ENCODE data around the gene ACAP2. TPM values are rescaled to one million over a fixed set of nuclear protein-coding genes. Genes with fewer than 3 reads are reported as not detected.
"Not testable (repeated sequence)": the region's sequence is repeated elsewhere in the genome, so short reads cannot be mapped to it uniquely, and the experiment has no call there.

Gene ACAP2
- total and polyA plus RNA-seq, 2 experiments from 2014 or later: 45.6 to 104 TPM

GRCh38 chr3:195296662-195297061 lies 146.2 kb downstream of the ACAP2 start (continued):
- no peak for TF ChIP-seq NANOG (IDR thresholded peaks at IDR 0.05; ENCODE audit: borderline replicate concordance)
- TF ChIP-seq ZNF331 (CRISPR knock-in tag; IDR thresholded peaks at IDR 0.05; ENCODE audit: low read depth): no peak
- no peak for TF ChIP-seq EZH2phosphoT487 (IDR thresholded peaks at IDR 0.05; ENCODE audit: unreplicated experiment)
- TF ChIP-seq REST (IDR thresholded peaks at IDR 0.05; ENCODE audit: unreplicated experiment): no peak
- no peak for TF ChIP-seq CREB1 (CRISPR knock-in tag; IDR thresholded peaks at IDR 0.05; ENCODE audit: low read depth)
- TF ChIP-seq ETS1 (IDR thresholded peaks at IDR 0.05): no peak
- TF ChIP-seq EZH2 (IDR thresholded peaks at IDR 0.05; ENCODE audit: low read depth, unreplicated experiment): no peak
- no peak for TF ChIP-seq POLR2AphosphoS5 (IDR thresholded peaks at IDR 0.05; ENCODE audit: low read depth)
- TF ChIP-seq JUNB (IDR thresholded peaks at IDR 0.05; ENCODE audit: unreplicated experiment): no peak
- TF ChIP-seq CTCF (conservative IDR thresholded peaks at IDR 0.05; ENCODE audit: low read depth in 2 of 2): no peak

- peaks cover 1% of the 10 kb centered on the region for H3K27me3 Mint-ChIP-seq (ENCODE audit: insufficient read depth, low read depth, poor library complexity)
- Histone ChIP-seq H3F3A (replicated peaks; ENCODE audit: low read depth) (no peaks in the 10 kb centered on the region), H3K36me3 (ENCODE audit: insufficient read depth) (peaks cover 5% of the 10 kb centered on the region; the same call in 1 of the 2 replicates), H3K27ac (ENCODE audit: low read depth) (no peak overlapping the region), H4K20me1 (replicated peaks; ENCODE audit: insufficient read depth) (no peaks in the 10 kb centered on the region), H3K4me2 (no peak overlapping the region), H3K4me3 (no peak overlapping the region), H3K79me2 (replicated peaks; ENCODE audit: insufficient read depth) (no peaks in the 10 kb centered on the region), H3K4me1 (ENCODE audit: insufficient read depth) (no peaks in the 10 kb centered on the region), H2AFZ (no peak overlapping the region), H3K9me2 (ENCODE audit: insufficient read depth) (no peaks in the 10 kb centered on the region), H3K27me3 (ENCODE audit: insufficient read depth) (no peaks in the 10 kb centered on the region)
- H3K27ac Mint-ChIP-seq: no peak overlapping the region
- ATAC-seq (no peak), DNase-seq (ENCODE audit: low spot score) (no peak)
- no peak overlapping the region for H3K4me3 Mint-ChIP-seq
- peaks cover 24% of the 10 kb centered on the region; the same call in 2 of the 3 replicates for H3K36me3 Mint-ChIP-seq (ENCODE audit: low read depth)
- no peaks in the 10 kb centered on the region for H3K9me3 Mint-ChIP-seq
- H3K4me1 Mint-ChIP-seq: no peaks in the 10 kb centered on the region
- no peak for TF ChIP-seq JUNB (IDR thresholded peaks at IDR 0.05; ENCODE audit: unreplicated experiment)
- no peak for TF ChIP-seq POLR2AphosphoS5 (IDR thresholded peaks at IDR 0.05; ENCODE audit: low read depth)
- no peak for TF ChIP-seq EZH2phosphoT487 (IDR thresholded peaks at IDR 0.05; ENCODE audit: unreplicated experiment)
Observed at GRCh38 chr3:195291121-195291520, 151.7 kb downstream of the ACAP2 start.

GRCh38 chr3:195290643-195291042 lies 152.2 kb downstream of the ACAP2 start:
- not testable (repeated sequence) for ATAC-seq; H3F3A ChIP-seq (replicated peaks; ENCODE audit: low read depth); H3K27ac ChIP-seq (ENCODE audit: low read depth); H3K4me1 Mint-ChIP-seq; H3K27me3 Mint-ChIP-seq (ENCODE audit: insufficient read depth, low read depth, poor library complexity); H3K9me2 ChIP-seq (ENCODE audit: insufficient read depth); DNase-seq (ENCODE audit: low spot score); H3K4me3 ChIP-seq; H3K4me1 ChIP-seq (ENCODE audit: insufficient read depth); H3K36me3 ChIP-seq (ENCODE audit: insufficient read depth); H3K9me3 Mint-ChIP-seq; H3K79me2 ChIP-seq (replicated peaks; ENCODE audit: insufficient read depth); H3K27ac Mint-ChIP-seq; H3K4me2 ChIP-seq; H4K20me1 ChIP-seq (replicated peaks; ENCODE audit: insufficient read depth); H3K27me3 ChIP-seq (ENCODE audit: insufficient read depth); H3K4me3 Mint-ChIP-seq; H2AFZ ChIP-seq
- peaks cover 24% of the 10 kb centered on the region; the same call in 2 of the 3 replicates for H3K36me3 Mint-ChIP-seq (ENCODE audit: low read depth)
